ENCODE results near the gene CAMTA1.

- TF ChIP-seq CTCF (IDR thresholded peaks at IDR 0.05; ENCODE audit: low read length): no peak
- TF ChIP-seq EZH2 (optimal IDR thresholded peaks at IDR 0.05; ENCODE audit: low read depth, low read length): no peak
These were observed 127.3 kb downstream of the CAMTA1 start for GRCh38 chr1:6912518-6912917.
